K562 (cell line): ENCODE measurements around the gene JPT2. TPM values are rescaled to one million over a fixed set of nuclear protein-coding genes. Genes with fewer than 3 reads are reported as not detected.

Source experiments
- ATAC-seq: fragments of 200-7000 bp; cut with Tn5 transposase; 3 replicates; pipeline ENCODE4 v1.9.1; 2020; ENCODE audit warnings: moderate library complexity
- BruUV-seq: library from RNA; stranded (reverse); fragments of 400-500 nt; replicated peaks from 2 replicates; lab custom pipeline; 2021; lab: Mats Ljungman, UMichigan
- CTCF ChIA-PET: fragments of 300-600 bp; formaldehyde crosslinking; extraction: SDS; loops from one replicate; lab custom pipeline; 2021; ENCODE audit warnings: low intra/inter-chr PET ratio; lab: Yijun Ruan, JAX
- POLR2A ChIA-PET: fragments of 300-600, 350-650 bp; sonication (Branson Sonifier 250); formaldehyde crosslinking; extraction: SDS; loops from one replicate; lab custom pipeline; 2021; ENCODE audit warnings: antibody characterized with exemption, inconsistent platforms; lab: Yijun Ruan, JAX
- DNase-seq, 4 experiments: peaks; one replicate each; pipeline versions ENCODE4 v3.0.0 to v3.0.0-alpha.2; 2011 to 2018; ENCODE audit warnings: low spot score in 3 of 4, mixed read lengths in 3 of 4; ENCODE audit errors: extremely low read depth in 1 of 4
- FAIRE-seq: peaks from 2 replicates; lab custom pipeline; 2011; peaks lifted over from hg19 to GRCh38; lab: Jason Lieb, UNC
- H2AFZ ChIP-seq: 2 replicates; pipeline ENCODE4 v1.6.0; 2011; ENCODE audit warnings: low read depth, low read length, control low read depth, inconsistent platforms
- H3K27ac ChIP-seq: fragments of 200-600 bp; 3 replicates; pipeline ENCODE4 v1.8.0; 2011; ENCODE audit warnings: low read depth, mild to moderate bottlenecking, control low read depth, inconsistent platforms, low read length, moderate library complexity, mixed read lengths; ENCODE audit errors: extremely low read depth
- H3K27me3 ChIP-seq, 2 experiments: fragments of 300-600 bp in 1 of 2; 2 replicates in 1 of 2; 3 replicates in 1 of 2; pipeline versions ENCODE4 v1.6.0 to v1.8.0; 2011; ENCODE audit warnings: inconsistent platforms in 2 of 2, low read length in 2 of 2, mild to moderate bottlenecking in 1 of 2, mixed read lengths in 1 of 2, moderate library complexity in 1 of 2; ENCODE audit not compliant: control insufficient read depth in 2 of 2, insufficient read depth in 2 of 2
- H3K36me3 ChIP-seq: fragments of 300-600 bp; 3 replicates; pipeline ENCODE4 v1.8.0; 2011; ENCODE audit warnings: mild to moderate bottlenecking, low read length, inconsistent platforms; ENCODE audit not compliant: control insufficient read depth, insufficient read depth
- H3K4me1 ChIP-seq, 2 experiments: fragments of 200-600 bp in 1 of 2; replicated peaks in 1 of 2; 2 replicates in 1 of 2; 3 replicates in 1 of 2; pipeline versions ENCODE4 v1.5.1 to v1.8.0; 2011; ENCODE audit warnings: inconsistent platforms in 2 of 2, low read length in 2 of 2, mild to moderate bottlenecking in 1 of 2, mixed read lengths in 1 of 2, moderate library complexity in 1 of 2; ENCODE audit not compliant: control insufficient read depth in 2 of 2, insufficient read depth in 2 of 2
- H3K4me2 ChIP-seq: 2 replicates; pipeline ENCODE4 v1.6.1; 2011; ENCODE audit warnings: low read length, control low read depth, inconsistent platforms, mixed read lengths; ENCODE audit not compliant: insufficient read depth
- H3K4me3 ChIP-seq: fragments of 200-600 bp; sonication (generic), shearing (Covaris generic); 2 replicates; pipeline ENCODE4 v1.5.1; 2016; ENCODE audit warnings: control low read depth, inconsistent platforms
- H3K79me2 ChIP-seq: fragments of 200-600 bp; 3 replicates; pipeline ENCODE4 v1.8.0; 2011; ENCODE audit warnings: low read length, inconsistent platforms; ENCODE audit not compliant: control insufficient read depth, insufficient read depth
- H3K9ac ChIP-seq, 2 experiments: 2 replicates each; pipeline versions ENCODE4 v1.6.0 to v1.6.1; 2011; ENCODE audit warnings: low read depth in 2 of 2, low read length in 2 of 2, control low read depth in 1 of 2, inconsistent platforms in 1 of 2, mild to moderate bottlenecking in 1 of 2, mixed read lengths in 1 of 2; ENCODE audit not compliant: insufficient read depth in 1 of 2
- H3K9me1 ChIP-seq: one replicate; pipeline ENCODE4 v1.6.0; 2011; ENCODE audit warnings: inconsistent platforms, mild to moderate bottlenecking, low read length, moderate library complexity; ENCODE audit not compliant: control insufficient read depth, insufficient read depth
- H3K9me3 ChIP-seq: replicated peaks from 2 replicates; pipeline ENCODE4 v1.5.1; 2011; ENCODE audit warnings: low read depth, low read length, inconsistent platforms; ENCODE audit not compliant: control insufficient read depth, insufficient read depth
- H4K20me1 ChIP-seq: replicated peaks from 2 replicates; pipeline ENCODE4 v1.6.1; 2011; ENCODE audit warnings: low read length, inconsistent platforms, mixed read lengths; ENCODE audit not compliant: control insufficient read depth, insufficient read depth
- CBX8 ChIP-seq: fragments of 200-600 bp; sonication (generic); IDR thresholded peaks from 2 replicates; pipeline ENCODE4 v1.6.1; 2012; ENCODE audit warnings: borderline replicate concordance, mixed run types, low read depth, mild to moderate bottlenecking, moderate library complexity, mixed read lengths, low read length, control low read depth, inconsistent platforms; ENCODE audit not compliant: poor library complexity, severe bottlenecking; ENCODE audit errors: extremely low read depth
- JUNB ChIP-seq: fragments of 450-650 bp; formaldehyde crosslinking; conservative IDR thresholded peaks from 2 replicates; pipeline ENCODE4 v1.4.0; 2020; ENCODE audit warnings: mild to moderate bottlenecking
- JUND ChIP-seq, 2 experiments: IDR thresholded peaks; 2 replicates in 1 of 2; 3 replicates in 1 of 2; pipeline ENCODE4 v1.6.1; 2011; ENCODE audit warnings: borderline replicate concordance in 2 of 2, low read depth in 2 of 2, low read length in 2 of 2, improper control_type of control experiment in 1 of 2, missing biosample characterization in 1 of 2, missing genetic modification characterization in 1 of 2, missing genetic modification reagents in 1 of 2
- MECOM ChIP-seq: fragments of 250-450 bp; sonication (Bioruptor Pico); IDR thresholded peaks from 2 replicates; pipeline ENCODE4 v1.8.0; 2022; ENCODE audit warnings: inconsistent platforms
- MEF2A ChIP-seq: IDR thresholded peaks from 2 replicates; pipeline ENCODE4 v1.6.1; 2011; ENCODE audit warnings: low read depth, mild to moderate bottlenecking, low read length, moderate library complexity; ENCODE audit not compliant: control insufficient read depth
- MTF1 ChIP-seq: fragments of 250-450 bp; sonication (Bioruptor Pico); IDR thresholded peaks from 2 replicates; pipeline ENCODE4 v1.9.0; 2021; ENCODE audit warnings: moderate library complexity, mild to moderate bottlenecking, inconsistent platforms, borderline replicate concordance
- NBN ChIP-seq: fragments of 450-650 bp; IDR thresholded peaks from 2 replicates; pipeline ENCODE4 v1.6.1; 2016; ENCODE audit warnings: low read depth, mild to moderate bottlenecking
- POLR2AphosphoS2 ChIP-seq: IDR thresholded peaks from 2 replicates; pipeline ENCODE4 v1.6.1; 2012; ENCODE audit warnings: low read length, improper control_type of control experiment
- PPARD ChIP-seq: fragments of 250-450 bp; sonication (Bioruptor Pico); IDR thresholded peaks from 2 replicates; pipeline ENCODE4 v1.8.0; 2022; ENCODE audit warnings: inconsistent platforms, mild to moderate bottlenecking, moderate library complexity
- SREBF2 ChIP-seq: sonication (generic); formaldehyde crosslinking; IDR thresholded peaks from 2 replicates; pipeline ENCODE4 v1.4.0; 2020; ENCODE audit warnings: mild to moderate bottlenecking, missing genetic modification reagents
- TEAD4 ChIP-seq, 2 experiments: sonication (generic) in 1 of 2; formaldehyde crosslinking in 1 of 2; IDR thresholded peaks; 2 replicates each; pipeline versions ENCODE4 v1.6.1 to v1.8.0; 2012 to 2022; ENCODE audit warnings: borderline replicate concordance in 1 of 2, inconsistent platforms in 1 of 2, low read length in 1 of 2, mild to moderate bottlenecking in 1 of 2, missing genetic modification reagents in 1 of 2
- TFAP4 ChIP-seq: sonication (generic); formaldehyde crosslinking; IDR thresholded peaks from 2 replicates; pipeline ENCODE4 v1.8.0; 2022; ENCODE audit warnings: missing genetic modification reagents, mild to moderate bottlenecking, moderate library complexity, borderline replicate concordance
- TRIM24 ChIP-seq, 2 experiments: fragments of 450-650 bp; IDR thresholded peaks; 2 replicates each; pipeline ENCODE4 v1.6.1; 2016
- ZFP1 ChIP-seq: fragments of 450-650 bp; formaldehyde crosslinking; IDR thresholded peaks from 2 replicates; pipeline ENCODE4 v1.4.0; 2020; ENCODE audit warnings: mild to moderate bottlenecking, mixed read lengths
- ZKSCAN1 ChIP-seq: fragments of 150-350 bp; IDR thresholded peaks from 2 replicates; pipeline ENCODE4 v1.6.1; 2016; ENCODE audit warnings: low read depth, low read length
- ZNF316 ChIP-seq: fragments of 450-650 bp; IDR thresholded peaks from 2 replicates; pipeline ENCODE4 v1.6.1; 2016
- ZNF57 ChIP-seq: fragments of 450-650 bp; formaldehyde crosslinking; IDR thresholded peaks from 2 replicates; pipeline ENCODE4 v1.4.0; 2020; ENCODE audit warnings: mild to moderate bottlenecking, moderate library complexity
- ZNF766 ChIP-seq: fragments of 200-800 bp; sonication (Bioruptor generic); conservative IDR thresholded peaks from 2 replicates; pipeline ENCODE4 v1.6.1; 2016; ENCODE audit warnings: missing genetic modification characterization, missing compliant biosample characterization
- WGBS: fragments of 100-300 bp; shearing (Covaris generic); methylation state at CpG from one replicate; pipeline ENCODE4 v1.1.6; 2016; ENCODE audit warnings: low coverage, mixed read lengths; ENCODE audit not compliant: insufficient coverage; ENCODE audit errors: missing lambda C conversion rate; 5-methylcytosine and 5-hydroxymethylcytosine counted together
- in situ Hi-C: fragments of 300-500 bp; cut with MboI; formaldehyde crosslinking; loops from 4 replicates; pipeline ENCODE4 v1.15.0; 2018; ENCODE audit warnings: inconsistent platforms, mixed read lengths
- intact Hi-C: fragments of 100-400 bp; cut with micrococcal nuclease; formaldehyde crosslinking; loops from 2 replicates; pipeline ENCODE4 v1.14.2; 2022
- polyA plus RNA-seq, 8 experiments: library from polyadenylated mRNA; depleted of rRNA in 4 of 8; stranded (reverse) in 5 of 8; unstranded in 3 of 8; fragments of >200 nt; fragmentation: Nextera tagmentation in 2 of 8; fragmentation: Illumina TruSeq in 1 of 8; extraction: Ambion mirVana in 2 of 8; extraction: Trizol in 1 of 8; gene quantifications; 2 replicates each; pipeline versions ENCODE4 v1.2.1 to v1.2.3, GENCODE V29; 2011 to 2014; ENCODE audit warnings: inconsistent platforms in 1 of 8, missing spikeins in 1 of 8
- total RNA-seq, 7 experiments: library from RNA; depleted of rRNA in 6 of 7; stranded (reverse); fragments of >200 nt in 6 of 7; fragmentation: Illumina TruSeq in 2 of 7; extraction: Trizol in 2 of 7; gene quantifications; 2 replicates each; pipeline versions ENCODE4 v1.2.1 to v1.2.3, GENCODE V29; 2011 to 2021; ENCODE audit warnings: low replicate concordance in 1 of 7

JPT2 gene
- total and polyA plus RNA-seq, 9 of the 15 experiments (the other 6 are each of a cell fraction or from before 2014, with no cell fraction given): 25.5 to 133 (median 106) TPM

DNA sequence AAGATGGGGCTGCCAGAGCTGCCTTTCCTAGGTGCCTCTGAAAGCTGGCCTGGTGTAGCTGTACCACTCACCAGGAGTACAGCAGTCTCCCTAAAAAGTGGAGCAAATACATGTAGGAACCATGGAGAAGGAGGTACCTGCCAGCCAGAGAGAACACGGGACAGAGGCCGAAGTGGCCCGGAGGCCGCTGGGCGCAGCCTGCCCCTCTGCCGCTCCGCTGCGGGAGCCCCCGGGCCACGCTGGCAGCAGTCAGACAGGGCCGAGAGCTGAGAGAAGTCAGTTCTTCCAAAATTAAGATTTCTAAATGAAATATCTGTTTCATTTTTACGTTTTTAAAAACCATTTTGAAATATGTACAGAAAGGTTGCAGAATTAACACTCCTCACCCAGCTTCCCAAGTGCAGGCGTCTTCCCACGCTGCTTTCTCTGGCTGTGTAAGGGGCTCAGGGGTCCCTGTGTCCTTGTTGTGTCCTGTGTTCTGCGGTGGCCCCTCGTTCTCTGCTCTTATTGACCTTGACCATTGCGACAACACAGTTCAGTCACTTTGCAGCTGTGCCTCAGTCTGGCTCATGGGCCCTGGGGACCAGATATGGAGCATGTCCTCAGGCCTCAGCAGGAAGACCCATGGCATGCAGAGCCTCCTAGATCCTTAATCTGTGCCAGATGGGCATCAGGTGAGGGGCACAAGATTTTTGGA, 32.9 kb downstream of the JPT2 start (continued):
- TF ChIP-seq POLR2AphosphoS2 (no peak), CBX8 (no peak), TEAD4 (IDR thresholded peaks at IDR 0.05; ENCODE audit: low read length) (no peak), TEAD4 (CRISPR knock-in tag; IDR thresholded peaks at IDR 0.05; ENCODE audit: borderline replicate concordance) (no peak), ZNF57 (CRISPR knock-in tag) (no peak), ZNF316 (no peak)
- TF ChIP-seq, all 486 proteins: peak for 0

- DNase-seq (no peak), FAIRE-seq (no peak), ATAC-seq (no peak)
- Histone ChIP-seq H2AFZ (no peak overlapping the region), H3K4me3 (no peak overlapping the region), H3K4me1 (peaks cover 15 to 31% of the 10 kb centered on the region in 2 experiments), H3K9me1 (peaks cover 4% of the 10 kb centered on the region), H3K9me3 (no peaks in the 10 kb centered on the region), H4K20me1 (peaks cover 26% of the 10 kb centered on the region), H3K27me3 (no peaks in the 10 kb centered on the region), H3K79me2 (peaks cover 70% of the 10 kb centered on the region), H3K36me3 (peaks cover 10% of the 10 kb centered on the region; the same call in 2 of the 3 replicates), H3K4me2 (no peak overlapping the region), H3K9ac (0 out of 4 replicates have a peak overlapping the region, but pooled peaks of 1 of the 2 experiments have one; percentile 14), H3K27ac (no peak overlapping the region)
- 84% methylated on average over 10 of the region's 14 CpGs for WGBS
- intact Hi-C loops: no loop called here
- ChIA-PET CTCF (interaction anchor here (0.7 kb wide), 1 partner anchor 61 kb away, joined by 3 read pairs; no protein-coding TSS in a partner anchor), POLR2A (interaction anchor here (1.1 kb wide), 1 partner anchor 11 kb away, joined by 4 read pairs; no protein-coding TSS in a partner anchor)
- in situ Hi-C loops: loop anchor here (5.0 kb wide), 1 partner anchor 49 kb away; no protein-coding TSS in a partner anchor
- BruUV-seq: no TSS peak
- no peak for TF ChIP-seq NBN
- TF ChIP-seq JUND (IDR thresholded peaks at IDR 0.05; ENCODE audit: borderline replicate concordance, low read depth, low read length): no peak
- no peak for TF ChIP-seq JUND (tag; IDR thresholded peaks at IDR 0.05; ENCODE audit: borderline replicate concordance, low read depth, low read length)
- no peak for TF ChIP-seq JUNB (CRISPR knock-in tag)
- TF ChIP-seq PPARD (CRISPR knock-in tag): no peak
- no peak for TF ChIP-seq TRIM24 (IDR thresholded peaks at IDR 0.05)
- no peak for TF ChIP-seq ZNF766
- TF ChIP-seq MECOM (CRISPR knock-in tag): no peak
- no peak for TF ChIP-seq SREBF2
- no peak for TF ChIP-seq MEF2A
- TF ChIP-seq ZKSCAN1: no peak
- no peak for TF ChIP-seq MTF1 (CRISPR knock-in tag)
- TF ChIP-seq ZFP1: no peak
- no peak for TF ChIP-seq TFAP4 (CRISPR knock-in tag)
Measured at GRCh38 chr16:1712791-1713261, 34.7 kb downstream of the JPT2 start.
